HEK293T (cell line): ENCODE measurements around the gene ARFIP2.

ENCODE experiments used
- CTCF ChIA-PET: fragments of 350-600 bp; formaldehyde crosslinking; extraction: SDS; loops from one replicate; lab custom pipeline; 2021; ENCODE audit warnings: antibody characterized with exemption, inconsistent platforms; lab: Yijun Ruan, JAX
- POLR2A ChIA-PET: fragments of 350-600 bp; formaldehyde crosslinking; extraction: SDS; loops from one replicate; lab custom pipeline; 2020; ENCODE audit warnings: antibody characterized with exemption, inconsistent platforms; lab: Yijun Ruan, JAX
- DNase-seq: peaks from one replicate; pipeline ENCODE4 v3.0.0; 2012; ENCODE audit warnings: mixed read lengths; ENCODE audit errors: extremely low spot score
- ARNT ChIP-seq: fragments of 450-650 bp; IDR thresholded peaks from 2 replicates; pipeline ENCODE4 v1.6.1; 2017; ENCODE audit warnings: mild to moderate bottlenecking
- BHLHE40 ChIP-seq: fragments of 450-650 bp; IDR thresholded peaks from 2 replicates; pipeline ENCODE4 v1.6.1; 2016; ENCODE audit warnings: mild to moderate bottlenecking, moderate library complexity, borderline replicate concordance
- CTBP1 ChIP-seq: fragments of 450-650 bp; IDR thresholded peaks from 2 replicates; pipeline ENCODE4 v1.6.1; 2016; ENCODE audit warnings: borderline replicate concordance
- ELF4 ChIP-seq: fragments of 450-650 bp; IDR thresholded peaks from 2 replicates; pipeline ENCODE4 v1.6.1; 2017; ENCODE audit warnings: antibody characterized with exemption
- FOXA1 ChIP-seq: fragments of 450-650 bp; IDR thresholded peaks from 2 replicates; pipeline ENCODE4 v1.6.1; 2016; ENCODE audit warnings: mild to moderate bottlenecking
- FOXK2 ChIP-seq: fragments of 450-650 bp; IDR thresholded peaks from 2 replicates; pipeline ENCODE4 v1.6.1; 2016; ENCODE audit warnings: mild to moderate bottlenecking
- FOXM1 ChIP-seq: fragments of 450-650 bp; IDR thresholded peaks from 2 replicates; pipeline ENCODE4 v1.6.1; 2017; ENCODE audit warnings: mild to moderate bottlenecking, borderline replicate concordance
- HDGF ChIP-seq: fragments of 450-650 bp; IDR thresholded peaks from 2 replicates; pipeline ENCODE4 v1.6.1; 2017; ENCODE audit warnings: antibody characterized with exemption, borderline replicate concordance
- L3MBTL2 ChIP-seq: fragments of 450-650 bp; conservative IDR thresholded peaks from 2 replicates; pipeline ENCODE4 v1.6.1; 2016; ENCODE audit warnings: mild to moderate bottlenecking
- LEF1 ChIP-seq: fragments of 450-650 bp; IDR thresholded peaks from 2 replicates; pipeline ENCODE4 v1.6.1; 2017; ENCODE audit warnings: mild to moderate bottlenecking, borderline replicate concordance
- NFRKB ChIP-seq: fragments of 450-650 bp; IDR thresholded peaks from 2 replicates; pipeline ENCODE4 v1.6.1; 2016; ENCODE audit warnings: mild to moderate bottlenecking, moderate library complexity
- PKNOX1 ChIP-seq: fragments of 450-650 bp; IDR thresholded peaks from 2 replicates; pipeline ENCODE4 v1.6.1; 2016
- SP1 ChIP-seq: fragments of 450-650 bp; IDR thresholded peaks from 2 replicates; pipeline ENCODE4 v1.6.1; 2017
- SUZ12 ChIP-seq: fragments of 450-650 bp; IDR thresholded peaks from 2 replicates; pipeline ENCODE4 v1.6.1; 2016; ENCODE audit warnings: mild to moderate bottlenecking
- TARDBP ChIP-seq: fragments of 450-650 bp; IDR thresholded peaks from 2 replicates; pipeline ENCODE4 v1.6.1; 2016
- ZNF384 ChIP-seq: fragments of 450-650 bp; IDR thresholded peaks from 2 replicates; pipeline ENCODE4 v1.6.1; 2016

Gene ARFIP2

GRCh38 chr11:6458352-6459098 is 22.6 kb downstream of the ARFIP2 start:
- TF ChIP-seq FOXM1 (no peak), LEF1 (no peak), TARDBP (no peak), SUZ12 (no peak), FOXK2 (no peak), ELF4 (no peak)
- DNase-seq, result no peak
- ChIA-PET POLR2A (no interaction called here), CTCF (interaction anchor here (0.9 kb wide), 1 partner anchor 13 kb away, joined by 3 read pairs; no protein-coding TSS in a partner anchor)

GRCh38 chr11:6457581-6458320 is 23.4 kb downstream of the ARFIP2 start:
- no peak for DNase-seq
- ChIA-PET CTCF (no interaction called here), POLR2A (no interaction called here)
- TF ChIP-seq FOXA1, result no peak
- TF ChIP-seq ARNT, result no peak
- TF ChIP-seq L3MBTL2, result no peak
- TF ChIP-seq FOXK2, result no peak
- no peak for TF ChIP-seq SP1
- TF ChIP-seq NFRKB, result no peak
- no peak for TF ChIP-seq TARDBP
- no peak for TF ChIP-seq LEF1
- TF ChIP-seq CTBP1, result no peak
- TF ChIP-seq FOXM1, result no peak
- TF ChIP-seq BHLHE40, result no peak
- TF ChIP-seq ZNF384, result no peak
- TF ChIP-seq SUZ12, result no peak
- no peak for TF ChIP-seq ELF4
- TF ChIP-seq HDGF, result no peak
- no peak for TF ChIP-seq PKNOX1

GRCh38 chr11:6456361-6457073 is 24.6 kb downstream of the ARFIP2 start:
- no peak for DNase-seq
- TF ChIP-seq ZNF384, result no peak
- TF ChIP-seq BHLHE40, result no peak
- TF ChIP-seq TARDBP, result no peak
- TF ChIP-seq LEF1, result no peak
- no peak for TF ChIP-seq FOXK2
- no peak for TF ChIP-seq CTBP1
- TF ChIP-seq SP1, result no peak
- TF ChIP-seq HDGF, result no peak
- no peak for TF ChIP-seq NFRKB
- TF ChIP-seq FOXA1, result no peak
- TF ChIP-seq PKNOX1, result no peak
- TF ChIP-seq ARNT, result no peak
- TF ChIP-seq L3MBTL2, result no peak
- TF ChIP-seq FOXM1, result no peak
- TF ChIP-seq SUZ12, result no peak
- no peak for TF ChIP-seq ELF4
- ChIA-PET POLR2A (interaction anchor here (1.3 kb wide), 1 partner anchor 12 kb away, joined by 4 read pairs; no protein-coding TSS in a partner anchor), CTCF (no interaction called here)

GRCh38 chr11:6455070-6455469 is 26.1 kb downstream of the ARFIP2 start:
- ChIA-PET CTCF (interaction anchor here (0.6 to 1.1 kb wide), 2 partner anchors 12 to 16 kb away, joined by 3 to 4 read pairs; no protein-coding TSS in a partner anchor), POLR2A (interaction anchor here (0.9 to 1.3 kb wide), 2 partner anchors 14 to 21 kb away, joined by 3 to 4 read pairs; no protein-coding TSS in a partner anchor)
- no peak for DNase-seq
- TF ChIP-seq CTBP1 (no peak), SP1 (no peak), ELF4 (no peak), ARNT (no peak), BHLHE40 (no peak), FOXA1 (no peak), L3MBTL2 (no peak), FOXK2 (no peak), NFRKB (no peak), TARDBP (no peak), SUZ12 (no peak)

- ChIA-PET POLR2A (no interaction called here), CTCF (interaction anchor here (2.5 kb wide), 1 partner anchor 9 kb away, joined by 10 read pairs; no protein-coding TSS in a partner anchor)
- TF ChIP-seq ELF4, result no peak
- TF ChIP-seq PKNOX1, result no peak
- no peak for TF ChIP-seq NFRKB
- TF ChIP-seq HDGF, result no peak
- no peak for TF ChIP-seq CTBP1
- no peak for TF ChIP-seq SUZ12
- TF ChIP-seq TARDBP, result no peak
- TF ChIP-seq ZNF384, result no peak
- TF ChIP-seq FOXM1, result no peak
- no peak for TF ChIP-seq ARNT
- TF ChIP-seq FOXA1, result no peak
- TF ChIP-seq LEF1, result no peak
- TF ChIP-seq FOXK2, result no peak
- no peak for TF ChIP-seq SP1
- TF ChIP-seq BHLHE40, result no peak
- TF ChIP-seq L3MBTL2, result no peak
- DNase-seq, result no peak
Observed at GRCh38 chr11:6453152-6453551, 28.0 kb downstream of the ARFIP2 start.
